Thyroid gland (tissue), 4 donors: ENCODE data around the gene NUTM2F. TPM values are rescaled to one million over a fixed set of nuclear protein-coding genes. Genes with fewer than 3 reads are reported as not detected.
"Not testable (repeated sequence)": the region's sequence is repeated elsewhere in the genome, so short reads cannot be mapped to it uniquely, and the experiment has no call there.

ENCODE experiments used
- DNase-seq, 2 donors: peaks; one replicate each; pipeline ENCODE4 v3.0.0-alpha.2; 2019
- H3K27ac ChIP-seq, 3 donors: fragments of 200-600 bp; sonication (generic); 1 replicate in 2 of 3; 2 replicates in 1 of 3; pipeline ENCODE4 v1.5.1; 2016 to 2019; ENCODE audit warnings: mild to moderate bottlenecking in 1 of 3, moderate library complexity in 1 of 3
- H3K27me3 ChIP-seq: fragments of 200-600 bp; sonication (generic); one replicate; pipeline ENCODE4 v1.5.1; 2019
- H3K36me3 ChIP-seq, 2 donors: fragments of 200-600 bp; sonication (generic); one replicate each; pipeline ENCODE4 v1.5.1; 2016 to 2019
- H3K4me1 ChIP-seq, 2 donors: fragments of 200-600 bp; sonication (generic); one replicate each; pipeline ENCODE4 v1.5.1; 2017 to 2019
- H3K4me3 ChIP-seq, 3 donors: fragments of 200-600 bp; sonication (generic); replicated peaks in 1 of 3; 1 replicate in 2 of 3; 2 replicates in 1 of 3; pipeline ENCODE4 v1.5.1; 2016; ENCODE audit warnings: mild to moderate bottlenecking in 1 of 3
- H3K9me3 ChIP-seq: fragments of 200-600 bp; sonication (generic); one replicate; pipeline ENCODE4 v1.5.1; 2017
- WGBS, 2 donors: methylation state at CpG; one replicate each; pipeline ENCODE4 v1.1.5; 2017; 5-methylcytosine and 5-hydroxymethylcytosine counted together
- intact Hi-C: fragments of 100-400 bp; cut with DNase I; formaldehyde crosslinking; loops from one replicate; pipeline ENCODE4 v1.15.1; 2023
- total RNA-seq, 4 donors: library from RNA; depleted of rRNA; stranded (reverse); fragments of >200 nt; gene quantifications; one replicate each; pipeline ENCODE4 v1.2.3, GENCODE V29; 2016

The NUTM2F gene
- total RNA-seq, 4 donors from 2014 or later = not detected

- intact Hi-C loops, H3K27me3 ChIP-seq, H3K4me3 ChIP-seq, H3K36me3 ChIP-seq, H3K4me1 ChIP-seq, H3K9me3 ChIP-seq, DNase-seq, H3K27ac ChIP-seq: not testable (repeated sequence)
- WGBS, 2 donors = 72 to 96% methylated on average over 2 to 5 of the region's 6 CpGs
Observed at GRCh38 chr9:94340750-94341149, 12.3 kb upstream of the NUTM2F start.

GRCh38 chr9:94339657-94340056 lies 11.2 kb upstream of the NUTM2F start:
- intact Hi-C loops, H3K36me3 ChIP-seq, H3K9me3 ChIP-seq, H3K27ac ChIP-seq, DNase-seq, H3K4me1 ChIP-seq, H3K4me3 ChIP-seq, H3K27me3 ChIP-seq: not testable (repeated sequence)
- 93 to 97% methylated on average over 6 of the region's 6 CpGs for WGBS, 2 donors

- WGBS, 2 donors = 53 to 62% methylated on average over 7 of the region's 7 CpGs
- H3K4me3 ChIP-seq = not testable (repeated sequence)
Observed at GRCh38 chr9:94338723-94339122, 10.3 kb upstream of the NUTM2F start.

GRCh38 chr9:94336445-94336844 lies 8.0 kb upstream of the NUTM2F start:
- H3K4me1 ChIP-seq, H3K36me3 ChIP-seq, H3K27me3 ChIP-seq, H3K27ac ChIP-seq, H3K4me3 ChIP-seq, DNase-seq, H3K9me3 ChIP-seq, intact Hi-C loops: not testable (repeated sequence)
- 86 to 100% methylated on average over 4 of the region's 4 CpGs for WGBS, 2 donors

More at GRCh38 chr9:94338723-94339122, 10.3 kb upstream of the NUTM2F start:
- H3K4me1 ChIP-seq, intact Hi-C loops, H3K27ac ChIP-seq, H3K27me3 ChIP-seq, H3K36me3 ChIP-seq, DNase-seq, H3K9me3 ChIP-seq: not testable (repeated sequence)

GRCh38 chr9:94325583-94325982 lies 2.9 kb downstream of the NUTM2F start:
- H3K36me3 ChIP-seq, DNase-seq, H3K27ac ChIP-seq, H3K4me1 ChIP-seq, H3K4me3 ChIP-seq, H3K27me3 ChIP-seq, intact Hi-C loops, H3K9me3 ChIP-seq: not testable (repeated sequence)
- WGBS, 2 donors = 80 to 100% methylated on average over 2 to 10 of the region's 16 CpGs

GRCh38 chr9:94323153-94323798 lies 5.2 kb downstream of the NUTM2F start:
- H3K27me3 ChIP-seq, DNase-seq, H3K4me1 ChIP-seq, H3K36me3 ChIP-seq, H3K27ac ChIP-seq, intact Hi-C loops, H3K9me3 ChIP-seq, H3K4me3 ChIP-seq: not testable (repeated sequence)
- 81 to 89% methylated on average over 5 to 7 of the region's 18 CpGs for WGBS, 2 donors

GRCh38 chr9:94322342-94322940 lies 6.0 kb downstream of the NUTM2F start:
- intact Hi-C loops, H3K4me3 ChIP-seq, DNase-seq, H3K27me3 ChIP-seq, H3K36me3 ChIP-seq, H3K4me1 ChIP-seq, H3K9me3 ChIP-seq, H3K27ac ChIP-seq: not testable (repeated sequence)
- 74 to 84% methylated on average over 3 to 4 of the region's 9 CpGs for WGBS, 2 donors

GRCh38 chr9:94317949-94318657 lies 10.3 kb downstream of the NUTM2F start:
- H3K27me3 ChIP-seq, H3K4me3 ChIP-seq, DNase-seq, H3K27ac ChIP-seq, H3K4me1 ChIP-seq, H3K9me3 ChIP-seq, intact Hi-C loops, H3K36me3 ChIP-seq: not testable (repeated sequence)
- no CpG with 5 or more reads among the region's 10 CpGs for WGBS, 2 donors

GRCh38 chr9:94316236-94316635 lies 12.2 kb downstream of the NUTM2F start:
- intact Hi-C loops, H3K36me3 ChIP-seq, H3K4me1 ChIP-seq, H3K4me3 ChIP-seq, DNase-seq, H3K27me3 ChIP-seq, H3K27ac ChIP-seq, H3K9me3 ChIP-seq: not testable (repeated sequence)
- WGBS, 2 donors = no CpG with 5 or more reads among the region's 5 CpGs

- DNase-seq, H3K4me3 ChIP-seq, H3K27me3 ChIP-seq, H3K4me1 ChIP-seq, H3K36me3 ChIP-seq, intact Hi-C loops, H3K27ac ChIP-seq, H3K9me3 ChIP-seq: not testable (repeated sequence)
- WGBS, 2 donors = 87% methylated on average over 3 of the region's 15 CpGs; no CpG with 5 or more reads in 1 of the 2 donors
Observed at GRCh38 chr9:94315034-94315984, 13.1 kb downstream of the NUTM2F start.
